WTC11 (cell line): Measurements from ENCODE around the gene TEKT5.
"Not testable (repeated sequence)": the region's sequence is repeated elsewhere in the genome, so short reads cannot be mapped to it uniquely, and the experiment has no call there.

Source experiments
- ATF6 ChIP-seq: sonication (generic); formaldehyde crosslinking; IDR thresholded peaks from 2 replicates; pipeline ENCODE4 v1.8.1; 2023; ENCODE audit warnings: mild to moderate bottlenecking, missing genetic modification reagents
- CBFB ChIP-seq: sonication (generic); formaldehyde crosslinking; IDR thresholded peaks from 2 replicates; pipeline ENCODE4 v1.8.1; 2022; ENCODE audit warnings: mild to moderate bottlenecking, low read depth, missing genetic modification reagents
- CTCF ChIP-seq: fragments of 200-600 bp; IDR thresholded peaks from 2 replicates; pipeline ENCODE4 v1.8.0; 2022; ENCODE audit warnings: antibody characterized with exemption
- NR2C2 ChIP-seq: sonication (generic); formaldehyde crosslinking; IDR thresholded peaks from 2 replicates; pipeline ENCODE4 v1.8.0; 2022; ENCODE audit warnings: mild to moderate bottlenecking, missing genetic modification reagents
- NR3C1 ChIP-seq: sonication (generic); formaldehyde crosslinking; conservative IDR thresholded peaks from 2 replicates; pipeline ENCODE4 v1.8.1; 2023; ENCODE audit warnings: low read depth, mild to moderate bottlenecking, missing genetic modification reagents
- SMAD4 ChIP-seq: sonication (generic); formaldehyde crosslinking; IDR thresholded peaks from 2 replicates; pipeline ENCODE4 v1.8.0; 2022; ENCODE audit warnings: mild to moderate bottlenecking, missing genetic modification reagents
- SOX15 ChIP-seq: fragments of 250-450 bp; sonication (Bioruptor Pico); IDR thresholded peaks from 2 replicates; pipeline ENCODE4 v1.9.0; 2021; ENCODE audit warnings: mild to moderate bottlenecking
- TP53 ChIP-seq: sonication (generic); formaldehyde crosslinking; IDR thresholded peaks from 2 replicates; pipeline ENCODE4 v1.8.1; 2023; ENCODE audit warnings: mild to moderate bottlenecking, missing genetic modification reagents
- USF1 ChIP-seq: sonication (generic); formaldehyde crosslinking; IDR thresholded peaks from 2 replicates; pipeline ENCODE4 v1.8.0; 2022; ENCODE audit warnings: mild to moderate bottlenecking, missing genetic modification reagents
- USF2 ChIP-seq: sonication (generic); formaldehyde crosslinking; IDR thresholded peaks from 2 replicates; pipeline ENCODE4 v1.8.1; 2023; ENCODE audit warnings: mild to moderate bottlenecking, missing genetic modification reagents, moderate library complexity
- ZNF423 ChIP-seq: fragments of 250-450 bp; sonication (Bioruptor Pico); IDR thresholded peaks from 2 replicates; pipeline ENCODE4 v2.1.2; 2022; ENCODE audit warnings: mild to moderate bottlenecking, moderate library complexity

- not testable (repeated sequence) for TF ChIP-seq ATF6 (CRISPR knock-in tag); SOX15 (CRISPR knock-in tag); CTCF; USF2 (CRISPR knock-in tag); ZNF423 (CRISPR knock-in tag); CBFB (CRISPR knock-in tag); USF1 (CRISPR knock-in tag); NR2C2 (CRISPR knock-in tag); NR3C1; TP53 (CRISPR knock-in tag); SMAD4 (CRISPR knock-in tag)
These were observed 61.3 kb downstream of the TEKT5 start for GRCh38 chr16:10633429-10633828.
